HFFc6 (cell line): ENCODE results near the gene MMP23B. TPM values are rescaled to one million over a fixed set of nuclear protein-coding genes. Genes with fewer than 3 reads are reported as not detected.

Experiments
- DNase-seq: peaks from one replicate; pipeline ENCODE4 v3.0.0-alpha.2; 2018
- H3K27ac Mint-ChIP-seq: 2 replicates; pipeline ENCODE4 v1.8.0; 2020; ENCODE audit warnings: mild to moderate bottlenecking, mixed read lengths
- H3K27me3 Mint-ChIP-seq: 2 replicates; pipeline ENCODE4 v1.8.0; 2021; ENCODE audit warnings: mild to moderate bottlenecking, moderate library complexity, mixed read lengths; ENCODE audit not compliant: insufficient read depth
- H3K36me3 Mint-ChIP-seq: 2 replicates; pipeline ENCODE4 v1.8.0; 2021; ENCODE audit warnings: low read depth, mixed read lengths
- H3K4me1 Mint-ChIP-seq: 2 replicates; pipeline ENCODE4 v1.8.0; 2020; ENCODE audit warnings: low read depth, mixed read lengths
- H3K4me3 Mint-ChIP-seq: 2 replicates; pipeline ENCODE4 v1.8.0; 2020; ENCODE audit warnings: mild to moderate bottlenecking, moderate library complexity, mixed read lengths
- H3K9me3 Mint-ChIP-seq: 2 replicates; pipeline ENCODE4 v1.8.0; 2020; ENCODE audit warnings: mild to moderate bottlenecking, mixed read lengths
- CTCF ChIP-seq: fragments of 200-600 bp; sonication (generic); IDR thresholded peaks from 2 replicates; pipeline ENCODE4 v1.5.0; 2021; ENCODE audit warnings: antibody characterized with exemption, mild to moderate bottlenecking
- total RNA-seq, 6 experiments: library from RNA; stranded (reverse); fragmentation: NEBNext Ultra II Directional; extraction: Animal tissue kit (Norgen Biotek cat#: 25700); gene quantifications; 2 replicates in 1 of 6; 3 replicates in 5 of 6; pipeline ENCODE4 v1.2.3, GENCODE V29; 2021

The MMP23B gene
- total RNA-seq, 6 experiments from 2014 or later, result 2.8 to 7.1 (median 5.1) TPM

GRCh38 chr1:1678581-1679380 is 46.8 kb downstream of the MMP23B start:
- no peak for DNase-seq
- H3K4me3 Mint-ChIP-seq, result no peak overlapping the region
- no peaks in the 10 kb centered on the region for H3K36me3 Mint-ChIP-seq
- H3K9me3 Mint-ChIP-seq, result no peaks in the 10 kb centered on the region
- TF ChIP-seq CTCF, result no peak
- H3K4me1 Mint-ChIP-seq, result no peaks in the 10 kb centered on the region
- H3K27me3 Mint-ChIP-seq, result no peaks in the 10 kb centered on the region
- no peak overlapping the region for H3K27ac Mint-ChIP-seq

- H3K27ac Mint-ChIP-seq, result no peak overlapping the region
- peaks cover 2% of the 10 kb centered on the region for H3K4me1 Mint-ChIP-seq
- H3K36me3 Mint-ChIP-seq, result peaks cover 1% of the 10 kb centered on the region; the same call in 1 of the 2 replicates
- no peaks in the 10 kb centered on the region for H3K9me3 Mint-ChIP-seq
- no peaks in the 10 kb centered on the region; the same call in 1 of the 2 replicates for H3K27me3 Mint-ChIP-seq
- TF ChIP-seq CTCF, result no peak
- DNase-seq, result no peak
- H3K4me3 Mint-ChIP-seq, result no peak overlapping the region
Measured at GRCh38 chr1:1680031-1680911, 48.3 kb downstream of the MMP23B start.

- H3K9me3 Mint-ChIP-seq, result no peaks in the 10 kb centered on the region
- peaks cover under 1% of the 10 kb centered on the region for H3K27me3 Mint-ChIP-seq
- no peak for DNase-seq
- no peak overlapping the region for H3K27ac Mint-ChIP-seq
- TF ChIP-seq CTCF, result no peak
- H3K36me3 Mint-ChIP-seq, result peaks cover 4% of the 10 kb centered on the region; the same call in 1 of the 2 replicates
- peaks cover 8% of the 10 kb centered on the region for H3K4me1 Mint-ChIP-seq
- no peak overlapping the region for H3K4me3 Mint-ChIP-seq
Measured at GRCh38 chr1:1680912-1681273, 48.9 kb downstream of the MMP23B start.

- peaks cover 8% of the 10 kb centered on the region; the same call in 1 of the 2 replicates for H3K36me3 Mint-ChIP-seq
- DNase-seq, result no peak
- no peaks in the 10 kb centered on the region for H3K9me3 Mint-ChIP-seq
- no peak for TF ChIP-seq CTCF
- peaks cover 7% of the 10 kb centered on the region for H3K27me3 Mint-ChIP-seq
- peaks cover 25% of the 10 kb centered on the region for H3K4me1 Mint-ChIP-seq
- H3K27ac Mint-ChIP-seq, result no peak overlapping the region
- no peak overlapping the region for H3K4me3 Mint-ChIP-seq
Measured at GRCh38 chr1:1683104-1683905, 51.3 kb downstream of the MMP23B start.

Other genes starting within 250 kb of the MMP23B start
- 100 to 1,000 TPM in 5 of 6 experiments, 10 to 100 TPM in 1; 96.2 to 115 (median 104) TPM for gene CCNL2, start 232.8 kb upstream of the MMP23B start, total RNA-seq
- gene MRPL20, start 224.9 kb upstream of the MMP23B start, total RNA-seq, result 100 to 1,000 TPM; 131 to 154 (median 141) TPM
- gene ANKRD65, start 210.9 kb upstream of the MMP23B start, total RNA-seq, result under 1 TPM in 2 of 6 experiments, not detected in 4; 0.14 TPM
- gene VWA1, start 196.5 kb upstream of the MMP23B start, total RNA-seq, result under 1 TPM in 5 of 6 experiments, not detected in 1; 0.12 to 0.33 (median 0.24) TPM
- gene ATAD3C, start 182.5 kb upstream of the MMP23B start, total RNA-seq, result under 1 TPM in 1 of 6 experiments, not detected in 5; 0.09 TPM
- gene ATAD3B, start 160.4 kb upstream of the MMP23B start, total RNA-seq, result 10 to 100 TPM; 21.0 to 24.8 (median 23.0) TPM
- gene ATAD3A, start 120.0 kb upstream of the MMP23B start, total RNA-seq, result 10 to 100 TPM; 48.7 to 61.5 (median 54.0) TPM
- gene TMEM240, start 91.5 kb upstream of the MMP23B start, total RNA-seq, result 1 to 10 TPM; 2.8 to 5.1 (median 4.1) TPM
- gene SSU72, start 57.3 kb upstream of the MMP23B start, total RNA-seq, result 100 to 1,000 TPM; 132 to 156 (median 137) TPM
- 1 to 10 TPM; 1.6 to 4.0 (median 2.0) TPM for gene FNDC10, start 32.0 kb upstream of the MMP23B start, total RNA-seq
- gene MIB2, start 16.7 kb upstream of the MMP23B start, total RNA-seq, result 10 to 100 TPM; 41.9 to 62.8 (median 44.0) TPM
- gene CDK11B, start 26.8 kb downstream of the MMP23B start, total RNA-seq, result 10 to 100 TPM; 21.6 to 27.5 (median 24.8) TPM
- 10 to 100 TPM; 30.1 to 40.9 (median 33.4) TPM for gene SLC35E2B, start 60.6 kb downstream of the MMP23B start, total RNA-seq
- gene CDK11A, start 92.2 kb downstream of the MMP23B start, total RNA-seq, result 10 to 100 TPM; 23.1 to 27.2 (median 25.0) TPM
- 10 to 100 TPM; 50.3 to 68.8 (median 54.8) TPM for gene NADK, start 146.3 kb downstream of the MMP23B start, total RNA-seq